SU-DHL-6 (cell line): Measurements from ENCODE around the gene RIOX2.
"Not testable (repeated sequence)": the region's sequence is repeated elsewhere in the genome, so short reads cannot be mapped to it uniquely, and the experiment has no call there.

ENCODE experiments used
- H2AFZ ChIP-seq: fragments of 200-600 bp; sonication (generic); 2 replicates; pipeline ENCODE4 v1.6.1; 2014; ENCODE audit warnings: low read depth, mild to moderate bottlenecking, moderate library complexity, mixed read lengths, antibody characterized with exemption, low read length; ENCODE audit not compliant: severe bottlenecking
- H3F3A ChIP-seq: fragments of 200-600 bp; shearing (Covaris generic); 2 replicates; pipeline ENCODE4 v1.6.0; 2016; ENCODE audit warnings: antibody characterized with exemption, mild to moderate bottlenecking; ENCODE audit not compliant: insufficient read depth
- H3K27ac ChIP-seq: fragments of 200-600 bp; sonication (generic); 2 replicates; pipeline ENCODE4 v1.5.1; 2016; ENCODE audit warnings: low read depth, mild to moderate bottlenecking, low read length, moderate library complexity, mixed read lengths
- H3K27me3 ChIP-seq: fragments of 200-600 bp; sonication (generic), shearing (Covaris generic); 2 replicates; pipeline ENCODE4 v1.6.0; 2014; ENCODE audit warnings: mild to moderate bottlenecking, low read length
- H3K36me3 ChIP-seq: fragments of 200-600 bp; sonication (generic); 2 replicates; pipeline ENCODE4 v1.6.1; 2014; ENCODE audit warnings: mild to moderate bottlenecking, low read length, mixed read lengths
- H3K4me2 ChIP-seq: fragments of 300-600, 200-600 bp; shearing (Covaris generic), sonication (generic); 2 replicates; pipeline ENCODE4 v1.6.0; 2014; ENCODE audit warnings: low read length, low read depth, mild to moderate bottlenecking; ENCODE audit not compliant: poor library complexity, severe bottlenecking
- H3K4me3 ChIP-seq: fragments of 200-600 bp; sonication (generic); 2 replicates; pipeline ENCODE4 v1.5.1; 2014; ENCODE audit warnings: antibody characterized with exemption, low read length, mild to moderate bottlenecking, mixed read lengths; ENCODE audit not compliant: insufficient read depth, poor library complexity, severe bottlenecking
- H3K79me2 ChIP-seq: fragments of 200-600 bp; sonication (generic); 2 replicates; pipeline ENCODE4 v1.6.1; 2014; ENCODE audit warnings: mild to moderate bottlenecking, low read length, moderate library complexity; ENCODE audit not compliant: insufficient read depth
- H3K9ac ChIP-seq: fragments of 200-600 bp; sonication (generic); 2 replicates; pipeline ENCODE4 v1.7.0; 2014; ENCODE audit warnings: mild to moderate bottlenecking, low read length
- H3K9me2 ChIP-seq: fragments of 200-600 bp; sonication (generic); replicated peaks from 2 replicates; pipeline ENCODE4 v1.6.1; 2014; ENCODE audit warnings: low read length; ENCODE audit not compliant: insufficient read depth
- H3K9me3 ChIP-seq: fragments of 200-600 bp; sonication (generic); 2 replicates; pipeline ENCODE4 v1.6.1; 2014; ENCODE audit warnings: low read length, mixed read lengths; ENCODE audit not compliant: insufficient read depth
- H4K20me1 ChIP-seq: fragments of 200-600 bp; sonication (generic); 2 replicates; pipeline ENCODE4 v1.6.1; 2014; ENCODE audit warnings: low read depth, mild to moderate bottlenecking, antibody characterized with exemption, low read length, moderate library complexity, mixed read lengths
- EZH2phosphoT487 ChIP-seq: fragments of 200-600 bp; sonication (generic), shearing (Covaris generic); conservative IDR thresholded peaks from 2 replicates; pipeline ENCODE4 v1.6.1; 2018; ENCODE audit warnings: mild to moderate bottlenecking, antibody characterized with exemption, low read length, moderate library complexity, mixed read lengths
- TF ChIP-seq, protein P1 (sequence below): fragments of 200-600 bp; sonication (generic); IDR thresholded peaks from one replicate; pipeline ENCODE4 v1.5.1; 2017; ENCODE audit warnings: antibody characterized with exemption, mild to moderate bottlenecking, low read length, moderate library complexity; ENCODE audit not compliant: insufficient read depth, poor library complexity, severe bottlenecking

RIOX2 gene

DNA sequence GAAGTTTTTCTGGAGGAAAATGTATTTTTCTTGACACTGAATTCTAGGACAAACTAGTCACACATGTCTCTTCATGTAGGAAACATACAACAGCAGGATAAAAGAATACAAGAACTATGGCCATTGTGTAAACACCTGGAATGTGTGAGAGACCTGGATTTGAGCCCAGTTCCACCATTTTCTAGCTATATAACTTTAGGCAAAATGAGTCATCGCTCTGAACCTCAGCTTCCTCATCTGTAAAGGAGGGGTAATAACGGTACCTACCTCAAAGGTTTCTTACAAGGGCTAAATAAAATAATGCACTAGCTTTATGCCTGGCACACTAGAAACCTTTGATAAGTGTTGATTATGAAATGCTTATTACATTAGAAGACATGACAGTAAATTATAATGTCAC lies 57.8 kb downstream of the RIOX2 start:
- Histone ChIP-seq H3F3A (no peaks in the 10 kb centered on the region), H3K36me3 (no peaks in the 10 kb centered on the region), H3K9ac (no peak overlapping the region), H3K27me3 (no peaks in the 10 kb centered on the region), H3K27ac (no peak overlapping the region), H4K20me1 (no peaks in the 10 kb centered on the region), H3K4me2 (no peak overlapping the region), H2AFZ (no peak overlapping the region), H3K9me3 (no peaks in the 10 kb centered on the region), H3K79me2 (no peaks in the 10 kb centered on the region), H3K4me3 (no peak overlapping the region), H3K9me2 (no peaks in the 10 kb centered on the region)
- TF ChIP-seq, protein P1, sequence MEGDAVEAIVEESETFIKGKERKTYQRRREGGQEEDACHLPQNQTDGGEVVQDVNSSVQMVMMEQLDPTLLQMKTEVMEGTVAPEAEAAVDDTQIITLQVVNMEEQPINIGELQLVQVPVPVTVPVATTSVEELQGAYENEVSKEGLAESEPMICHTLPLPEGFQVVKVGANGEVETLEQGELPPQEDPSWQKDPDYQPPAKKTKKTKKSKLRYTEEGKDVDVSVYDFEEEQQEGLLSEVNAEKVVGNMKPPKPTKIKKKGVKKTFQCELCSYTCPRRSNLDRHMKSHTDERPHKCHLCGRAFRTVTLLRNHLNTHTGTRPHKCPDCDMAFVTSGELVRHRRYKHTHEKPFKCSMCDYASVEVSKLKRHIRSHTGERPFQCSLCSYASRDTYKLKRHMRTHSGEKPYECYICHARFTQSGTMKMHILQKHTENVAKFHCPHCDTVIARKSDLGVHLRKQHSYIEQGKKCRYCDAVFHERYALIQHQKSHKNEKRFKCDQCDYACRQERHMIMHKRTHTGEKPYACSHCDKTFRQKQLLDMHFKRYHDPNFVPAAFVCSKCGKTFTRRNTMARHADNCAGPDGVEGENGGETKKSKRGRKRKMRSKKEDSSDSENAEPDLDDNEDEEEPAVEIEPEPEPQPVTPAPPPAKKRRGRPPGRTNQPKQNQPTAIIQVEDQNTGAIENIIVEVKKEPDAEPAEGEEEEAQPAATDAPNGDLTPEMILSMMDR: no peak
- TF ChIP-seq EZH2phosphoT487: no peak

DNA sequence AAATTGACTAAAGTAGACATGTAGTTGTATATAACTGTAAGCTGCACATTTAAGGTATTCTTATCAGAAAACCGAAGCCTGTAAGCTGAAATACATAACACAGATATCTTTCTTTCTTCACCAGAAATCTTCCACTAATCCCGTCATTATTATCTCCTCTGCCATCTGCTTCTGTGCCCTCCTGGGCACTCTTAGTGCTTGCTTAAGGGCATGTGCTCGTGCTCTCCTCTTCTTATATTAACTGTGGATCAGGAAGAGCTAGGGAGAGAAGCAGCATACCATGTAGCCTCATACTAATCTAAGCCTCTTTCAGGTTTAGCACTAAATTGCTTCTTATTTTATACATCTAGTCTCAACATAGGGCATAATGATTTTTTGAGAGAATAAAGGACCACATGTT lies 60.8 kb downstream of the RIOX2 start:
- no peak overlapping the region for H2AFZ ChIP-seq
- no peak overlapping the region for H3K27ac ChIP-seq
- H3K4me3 ChIP-seq: no peak overlapping the region

DNA sequence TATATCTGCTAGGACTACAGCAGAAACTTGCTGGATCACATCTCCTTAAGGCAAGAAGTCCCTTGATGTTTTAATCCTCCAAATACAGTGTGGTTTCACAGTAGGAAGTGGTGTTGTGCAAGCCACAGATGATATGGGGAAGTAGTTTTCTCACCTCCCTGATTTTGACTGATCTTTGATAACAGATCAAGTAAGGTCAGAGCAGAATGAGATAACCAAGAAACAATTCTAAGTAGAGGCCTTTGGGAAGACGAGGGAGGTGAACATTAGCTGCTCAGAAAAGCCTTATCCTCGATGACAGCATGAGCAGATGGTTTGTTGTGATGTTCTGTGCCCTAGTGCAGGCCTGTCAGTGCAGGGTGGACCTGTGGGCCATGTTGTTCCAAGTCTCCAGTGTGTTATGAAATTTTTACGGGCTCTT lies 61.3 kb downstream of the RIOX2 start:
- H3K27me3 ChIP-seq: no peaks in the 10 kb centered on the region
- no peaks in the 10 kb centered on the region for H4K20me1 ChIP-seq
- H2AFZ ChIP-seq: peak overlapping the region; percentile 78
- H3K4me3 ChIP-seq: no peak overlapping the region
- no peak overlapping the region for H3K9ac ChIP-seq
- H3K27ac ChIP-seq: peak overlapping the region; percentile 46
- H3K9me2 ChIP-seq: no peaks in the 10 kb centered on the region
- no peak for TF ChIP-seq EZH2phosphoT487
- TF ChIP-seq, protein P1: no peak
- H3K4me2 ChIP-seq: peak overlapping the region; percentile 38
- H3K36me3 ChIP-seq: no peaks in the 10 kb centered on the region
- no peaks in the 10 kb centered on the region for H3K9me3 ChIP-seq
- H3K79me2 ChIP-seq: no peaks in the 10 kb centered on the region
- no peaks in the 10 kb centered on the region for H3F3A ChIP-seq

More for the DNA sequence above, 60.8 kb downstream of the RIOX2 start:
- Histone ChIP-seq H3K9ac (no peak overlapping the region), H3F3A (no peaks in the 10 kb centered on the region), H3K4me2 (no peak overlapping the region), H3K79me2 (no peaks in the 10 kb centered on the region), H4K20me1 (no peaks in the 10 kb centered on the region), H3K9me2 (no peaks in the 10 kb centered on the region), H3K36me3 (no peaks in the 10 kb centered on the region), H3K27me3 (no peaks in the 10 kb centered on the region), H3K9me3 (no peaks in the 10 kb centered on the region)
- no peak for TF ChIP-seq EZH2phosphoT487
- TF ChIP-seq, protein P1: no peak

DNA sequence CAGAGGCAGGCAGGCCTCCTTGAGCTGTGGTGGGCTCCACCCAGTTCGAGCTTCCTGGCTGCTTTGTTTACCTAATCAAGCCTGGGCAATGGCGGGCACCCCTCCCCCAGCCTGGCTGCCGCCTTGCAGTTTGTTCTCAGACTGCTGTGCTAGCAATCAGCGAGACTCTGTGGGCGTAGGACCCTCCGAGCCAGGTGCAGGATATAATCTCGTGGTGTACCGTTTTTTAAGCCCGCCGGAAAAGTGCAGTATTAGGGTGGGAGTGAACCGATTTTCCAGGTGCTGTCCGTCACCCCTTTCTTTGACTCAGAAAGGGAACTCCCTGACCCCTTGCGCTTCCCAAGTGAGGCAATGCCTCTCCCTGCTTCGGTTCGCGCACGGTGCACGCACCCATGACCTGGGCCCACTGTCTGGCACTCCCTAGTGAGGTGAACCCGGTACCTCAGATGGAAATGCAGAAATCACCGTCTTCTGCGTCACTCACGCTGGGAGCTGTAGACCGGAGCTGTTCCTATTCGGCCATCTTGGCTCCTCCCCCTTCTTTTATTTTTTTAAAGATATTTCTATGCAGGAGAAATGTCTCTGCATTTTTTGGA lies 61.9 kb downstream of the RIOX2 start:
- H3K4me2 ChIP-seq: peak overlapping the region; percentile 38
- H3K27me3 ChIP-seq, H3K36me3 ChIP-seq, H3K9me3 ChIP-seq, H3K9ac ChIP-seq, H3K4me3 ChIP-seq, H3K9me2 ChIP-seq, H3K79me2 ChIP-seq, H3F3A ChIP-seq, H4K20me1 ChIP-seq: not testable (repeated sequence)
- peak overlapping the region; percentile 78 for H2AFZ ChIP-seq
- peak overlapping the region; percentile 46 for H3K27ac ChIP-seq

DNA sequence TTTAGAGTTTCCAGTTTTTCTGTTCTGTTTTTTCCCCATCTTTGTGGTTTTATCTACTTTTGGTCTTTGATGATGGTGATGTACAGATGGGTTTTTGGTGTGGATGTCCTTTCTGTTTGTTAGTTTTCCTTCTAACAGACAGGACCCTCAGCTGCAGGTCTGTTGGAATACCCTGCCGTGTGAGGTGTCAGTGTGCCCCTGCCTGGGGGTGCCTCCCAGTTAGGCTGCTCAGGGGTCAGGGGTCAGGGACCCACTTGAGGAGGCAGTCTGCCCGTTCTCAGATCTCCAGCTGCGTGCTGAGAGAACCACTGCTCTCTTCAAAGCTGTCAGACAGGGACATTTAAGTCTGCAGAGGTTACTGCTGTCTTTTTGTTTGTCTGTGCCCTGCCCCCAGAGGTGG lies 62.4 kb downstream of the RIOX2 start:
- not testable (repeated sequence) for H3F3A ChIP-seq, H3K9me3 ChIP-seq, H3K4me3 ChIP-seq, H3K9me2 ChIP-seq, H3K27ac ChIP-seq, H3K9ac ChIP-seq, H3K36me3 ChIP-seq, H2AFZ ChIP-seq, H3K27me3 ChIP-seq, H3K4me2 ChIP-seq, H4K20me1 ChIP-seq, H3K79me2 ChIP-seq
